Ectodermal cell (in vitro differentiated cells): ENCODE data around the gene ADGRG1.
"Not testable (repeated sequence)": the region's sequence is repeated elsewhere in the genome, so short reads cannot be mapped to it uniquely, and the experiment has no call there.

Experiments used
- H3K27ac ChIP-seq: 2 replicates; pipeline ENCODE4 v1.7.0; 2013; ENCODE audit warnings: mild to moderate bottlenecking, low read depth, low read length; ENCODE audit not compliant: insufficient read depth, poor library complexity, severe bottlenecking
- H3K27me3 ChIP-seq: 2 replicates; pipeline ENCODE4 v1.7.0; 2013; ENCODE audit warnings: mild to moderate bottlenecking, low read length; ENCODE audit not compliant: insufficient read depth, control insufficient read depth, poor library complexity, severe bottlenecking
- H3K36me3 ChIP-seq: one replicate; pipeline ENCODE4 v1.7.0; 2013; ENCODE audit warnings: low read length; ENCODE audit not compliant: control insufficient read depth, insufficient read depth
- H3K4me1 ChIP-seq: one replicate; pipeline ENCODE4 v1.7.0; 2013; ENCODE audit warnings: low read length; ENCODE audit not compliant: control insufficient read depth, insufficient read depth
- H3K4me3 ChIP-seq: 2 replicates; pipeline ENCODE4 v1.7.0; 2013; ENCODE audit warnings: low read depth, low read length, control low read depth; ENCODE audit not compliant: insufficient read depth
- H3K9me3 ChIP-seq: 2 replicates; pipeline ENCODE4 v1.7.0; 2013; ENCODE audit warnings: mild to moderate bottlenecking, low read length, moderate library complexity; ENCODE audit not compliant: control insufficient read depth
- WGBS, 2 experiments: methylation state at CpG; one replicate each; pipeline ENCODE4 v1.1.7; 2013; ENCODE audit warnings: missing lambda C conversion rate in 2 of 2; 5-methylcytosine and 5-hydroxymethylcytosine counted together

ADGRG1 gene

DNA sequence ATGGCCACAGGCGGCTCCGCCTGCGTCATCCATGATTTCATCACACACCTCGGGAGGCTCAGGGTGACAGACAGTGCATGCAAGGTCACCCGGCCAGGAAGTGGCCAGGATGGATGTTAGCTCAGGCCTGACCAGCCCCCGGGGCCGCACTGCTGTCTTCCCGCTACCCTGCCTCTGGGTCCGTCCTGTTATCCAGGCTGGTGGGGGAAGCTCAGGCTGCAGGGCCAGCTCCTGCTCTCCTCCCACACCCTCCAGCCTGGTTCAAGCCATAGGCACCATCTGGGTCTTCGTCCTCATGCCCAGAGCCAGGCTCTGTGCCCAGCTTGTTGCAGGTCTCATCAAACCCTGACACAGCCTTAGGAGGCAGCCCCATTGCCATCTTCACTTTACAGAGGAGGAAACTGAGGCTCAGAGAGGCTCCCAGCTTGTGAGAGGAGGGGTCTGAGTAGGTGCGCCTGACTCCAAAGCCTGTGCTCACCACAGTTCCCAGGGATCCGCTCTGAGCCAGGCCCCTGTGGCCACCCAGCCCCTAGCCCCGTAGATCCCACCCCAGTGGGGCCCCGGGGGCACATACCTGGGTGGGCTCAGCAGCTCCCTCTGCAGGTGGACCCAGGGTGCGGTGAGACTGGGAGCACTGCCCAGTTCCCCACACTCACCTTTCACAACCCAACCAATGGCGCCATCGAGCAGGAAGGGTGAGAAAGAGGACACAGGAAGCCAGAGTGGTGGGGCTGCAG, 39.3 kb downstream of the ADGRG1 start:
- no peak overlapping the region for H3K27ac ChIP-seq
- peaks cover 3% of the 10 kb centered on the region for H3K4me1 ChIP-seq
- H3K4me3 ChIP-seq: no peak overlapping the region
- H3K9me3 ChIP-seq: no peaks in the 10 kb centered on the region
- 90 to 91% methylated on average over 17 of the region's 17 CpGs for WGBS, 2 experiments
- H3K27me3 ChIP-seq: no peaks in the 10 kb centered on the region
- H3K36me3 ChIP-seq: no peaks in the 10 kb centered on the region

DNA sequence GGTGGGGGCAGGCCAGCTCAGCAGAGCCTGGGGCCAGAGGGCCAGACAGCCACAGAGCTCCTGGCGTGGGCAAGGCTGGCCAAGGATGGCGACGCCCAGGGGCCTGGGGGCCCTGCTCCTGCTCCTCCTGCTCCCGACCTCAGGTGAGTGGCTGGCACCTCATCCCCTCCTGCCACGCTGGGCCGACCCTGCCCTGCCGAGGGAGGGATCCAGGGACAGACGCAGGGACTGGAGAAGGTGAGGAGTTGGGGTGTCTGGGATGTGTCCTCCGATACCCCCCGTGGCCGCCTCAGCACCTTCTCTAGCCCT, 39.8 kb downstream of the ADGRG1 start, which contains the start of gene ADGRG3:
Gene ADGRG3, plus strand, starts transcription at position 44 of the 309 bp plus-strand sequence. Its CDS starts 42 bp downstream, at position 86.
- peaks cover 4% of the 10 kb centered on the region for H3K4me1 ChIP-seq
- 94 to 95% methylated on average over 11 of the region's 11 CpGs for WGBS, 2 experiments
- H3K27me3 ChIP-seq: no peaks in the 10 kb centered on the region
- H3K36me3 ChIP-seq: no peaks in the 10 kb centered on the region
- H3K4me3 ChIP-seq: no peak within 1 kb of the TSS
- H3K27ac ChIP-seq: no peak within 1 kb of the TSS
- H3K9me3 ChIP-seq: no peaks in the 10 kb centered on the region

GRCh38 chr16:57668630-57669475, 40.4 kb downstream of the ADGRG1 start:
- Histone ChIP-seq H3K4me1 (peaks cover 8% of the 10 kb centered on the region), H3K27me3 (no peaks in the 10 kb centered on the region), H3K9me3 (no peaks in the 10 kb centered on the region), H3K4me3 (no peak overlapping the region), H3K27ac (no peak overlapping the region), H3K36me3 (no peaks in the 10 kb centered on the region)
- WGBS, 2 experiments: 93 to 94% methylated on average over 20 of the region's 20 CpGs

DNA sequence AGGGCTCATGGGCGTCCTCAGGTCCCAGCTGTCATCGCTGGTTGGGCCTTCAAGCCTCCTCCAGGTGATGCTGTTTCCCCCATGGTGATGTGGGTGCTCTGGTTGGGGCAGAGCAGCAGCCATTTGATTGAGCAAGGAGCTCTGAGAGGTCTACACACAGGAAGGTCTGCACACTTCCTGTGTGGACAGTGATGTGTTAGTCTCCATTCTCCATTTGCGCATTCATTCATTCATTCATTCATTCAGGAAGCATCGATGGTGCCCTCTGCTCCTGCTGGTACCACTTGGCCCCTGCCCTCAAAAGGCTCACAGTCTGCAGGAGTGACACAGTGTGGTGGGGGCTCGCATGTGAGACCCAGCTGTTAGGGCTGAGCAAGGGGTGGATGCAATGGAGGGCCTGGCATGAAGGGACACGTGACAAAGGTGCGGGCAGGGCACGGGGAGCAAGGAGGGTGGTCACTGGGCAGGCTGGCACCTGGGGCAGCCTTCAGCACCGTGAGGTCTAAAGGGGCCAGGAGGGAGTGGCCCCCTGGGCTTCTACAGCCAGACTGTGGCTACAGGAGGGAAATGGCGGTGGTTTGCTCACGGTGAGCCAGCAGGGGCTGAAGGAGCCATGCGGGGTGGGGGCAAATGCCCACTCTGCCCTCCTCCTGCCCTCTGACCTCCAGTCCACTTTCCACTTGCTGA, 41.2 kb downstream of the ADGRG1 start:
- WGBS, 2 experiments: 92 to 93% methylated on average over 12 of the region's 12 CpGs

GRCh38 chr16:57670196-57670595, 41.8 kb downstream of the ADGRG1 start:
- Histone ChIP-seq H3K27me3 (no peaks in the 10 kb centered on the region), H3K4me1 (peaks cover 9% of the 10 kb centered on the region), H3K36me3 (no peaks in the 10 kb centered on the region), H3K4me3 (no peak overlapping the region), H3K27ac (no peak overlapping the region), H3K9me3 (no peaks in the 10 kb centered on the region)
- 83 to 86% methylated on average over 4 of the region's 4 CpGs for WGBS, 2 experiments

More for the DNA sequence above, 41.2 kb downstream of the ADGRG1 start:
- H3K4me3 ChIP-seq: no peak overlapping the region
- H3K27me3 ChIP-seq: no peaks in the 10 kb centered on the region
- H3K36me3 ChIP-seq: no peaks in the 10 kb centered on the region
- peaks cover 8% of the 10 kb centered on the region for H3K4me1 ChIP-seq
- H3K9me3 ChIP-seq: no peaks in the 10 kb centered on the region
- H3K27ac ChIP-seq: no peak overlapping the region

DNA sequence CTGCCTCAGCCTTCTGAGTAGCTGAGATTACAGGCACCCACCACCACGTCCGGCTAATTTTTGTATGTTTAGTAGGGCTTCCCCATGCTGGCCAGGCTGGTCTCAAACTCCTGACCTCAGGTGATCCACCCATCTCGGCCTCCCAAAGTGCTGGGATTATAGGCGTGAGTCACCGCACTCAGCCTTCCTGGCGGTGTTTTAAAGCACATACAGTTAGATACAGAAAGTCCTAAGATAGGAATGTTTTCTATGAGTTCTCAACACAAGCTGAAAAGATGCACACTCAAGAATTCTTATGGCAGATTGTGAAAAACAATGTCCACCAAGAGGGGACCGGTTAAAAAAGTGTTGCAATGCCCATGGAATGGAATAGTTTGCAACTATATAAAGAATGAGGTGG, 43.0 kb downstream of the ADGRG1 start:
- H3K4me3 ChIP-seq, H3K27me3 ChIP-seq, H3K27ac ChIP-seq, H3K9me3 ChIP-seq, H3K36me3 ChIP-seq: not testable (repeated sequence)
- 86 to 96% methylated on average over 7 of the region's 7 CpGs for WGBS, 2 experiments
- peaks cover 16% of the 10 kb centered on the region for H3K4me1 ChIP-seq

GRCh38 chr16:57672416-57672815, 44.0 kb downstream of the ADGRG1 start:
- 89 to 94% methylated on average over 3 of the region's 3 CpGs for WGBS, 2 experiments
- Histone ChIP-seq H3K27me3 (no peaks in the 10 kb centered on the region), H3K9me3 (no peaks in the 10 kb centered on the region), H3K27ac (no peak overlapping the region), H3K4me3 (no peak overlapping the region), H3K36me3 (no peaks in the 10 kb centered on the region), H3K4me1 (peaks cover 20% of the 10 kb centered on the region)

DNA sequence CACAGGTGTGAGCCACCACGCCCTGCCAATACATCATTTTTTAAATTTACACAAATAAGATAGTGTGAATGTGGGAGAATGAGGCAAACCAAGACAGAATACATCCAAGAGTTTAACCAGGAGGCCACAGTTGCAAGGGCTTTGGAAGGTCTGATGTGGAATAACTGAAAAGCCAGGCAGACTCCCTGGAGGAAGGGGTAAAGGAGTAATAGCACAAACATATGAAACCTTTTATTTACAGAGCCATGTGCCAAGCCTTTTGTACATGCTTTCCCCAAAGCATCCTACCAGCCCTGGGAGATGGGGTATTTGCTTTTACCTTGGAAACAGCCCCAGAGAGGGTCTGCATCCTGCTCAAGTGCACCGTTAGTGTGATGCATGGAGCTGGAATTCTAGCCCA, 44.4 kb downstream of the ADGRG1 start:
- Histone ChIP-seq H3K9me3 (no peaks in the 10 kb centered on the region), H3K36me3 (no peaks in the 10 kb centered on the region)
- WGBS, 2 experiments: 64 to 96% methylated on average over 1 of the region's 2 CpGs

DNA sequence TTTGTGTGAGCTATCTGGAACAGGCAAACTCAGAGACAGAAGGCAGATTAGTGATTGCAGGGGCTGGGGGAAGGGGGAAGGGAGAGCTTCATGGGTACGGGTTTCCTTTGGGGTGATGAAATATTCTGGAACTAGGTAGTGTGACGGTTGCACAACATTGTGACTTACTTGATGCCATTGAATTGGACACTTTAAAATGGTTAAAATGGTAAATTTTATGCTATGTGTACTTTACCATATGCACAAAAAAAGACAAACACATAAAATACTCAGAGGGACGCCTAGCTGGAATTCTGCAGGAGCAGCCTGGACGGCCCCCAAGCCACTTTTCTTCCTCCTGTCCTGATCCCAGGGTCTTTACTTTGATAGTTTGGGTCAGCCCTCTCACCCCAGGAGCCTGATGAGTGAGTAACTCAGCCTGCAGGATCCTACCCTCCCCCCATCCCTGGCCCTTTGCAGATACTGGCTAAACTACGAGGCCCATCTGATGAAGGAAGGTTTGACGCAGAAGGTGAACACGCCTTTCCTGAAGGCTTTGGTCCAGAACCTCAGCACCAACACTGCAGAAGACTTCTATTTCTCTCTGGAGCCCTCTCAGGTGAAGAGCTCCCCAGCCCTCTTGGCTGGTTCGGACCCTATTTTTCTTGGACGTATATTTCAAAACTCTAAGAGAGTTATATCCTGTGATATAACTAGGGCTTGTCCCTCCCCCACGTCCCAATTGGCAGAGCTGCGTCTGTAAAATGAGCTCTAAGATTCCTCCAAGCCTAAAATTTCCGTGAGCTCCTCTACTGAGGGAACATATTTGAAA, 47.5 kb downstream of the ADGRG1 start:
- H3K27me3 ChIP-seq: no peaks in the 10 kb centered on the region
- peak overlapping the region; percentile 54 for H3K27ac ChIP-seq
- no peak overlapping the region for H3K4me3 ChIP-seq
- peaks cover 17% of the 10 kb centered on the region for H3K4me1 ChIP-seq
- no peaks in the 10 kb centered on the region for H3K9me3 ChIP-seq
- H3K36me3 ChIP-seq: no peaks in the 10 kb centered on the region
- 49% methylated on average over 12 of the region's 12 CpGs for WGBS, 2 experiments

More for the DNA sequence above, 44.4 kb downstream of the ADGRG1 start:
- Histone ChIP-seq H3K27me3 (no peaks in the 10 kb centered on the region), H3K4me3 (no peak overlapping the region), H3K4me1 (peaks cover 20% of the 10 kb centered on the region), H3K27ac (no peak overlapping the region)
